DND-41 (cell line): ENCODE data around the gene VPS37B.

Experiments
- ATAC-seq: fragments of 200-7000 bp; cut with Tn5 transposase; 3 replicates; pipeline ENCODE4 v1.9.1; 2021; ENCODE audit warnings: low read depth; ENCODE audit not compliant: insufficient read depth
- DNase-seq: peaks from one replicate; pipeline ENCODE4 v3.0.0-alpha.2; 2020
- H2AFZ ChIP-seq: 2 replicates; pipeline ENCODE4 v1.6.0; 2012; ENCODE audit warnings: low read depth, low read length
- H3K27ac ChIP-seq: 2 replicates; pipeline ENCODE4 v1.5.1; 2012; ENCODE audit warnings: low read length, inconsistent platforms
- H3K27me3 ChIP-seq: fragments of 200-600 bp; sonication (generic); 2 replicates; pipeline ENCODE4 v1.6.0; 2012; ENCODE audit warnings: low read length, mild to moderate bottlenecking, inconsistent platforms; ENCODE audit not compliant: insufficient read depth, poor library complexity
- H3K36me3 ChIP-seq: 2 replicates; pipeline ENCODE4 v1.5.1; 2012; ENCODE audit warnings: low read length, inconsistent platforms; ENCODE audit not compliant: insufficient read depth
- H3K4me1 ChIP-seq: 2 replicates; pipeline ENCODE4 v1.5.1; 2012; ENCODE audit warnings: mild to moderate bottlenecking, low read length; ENCODE audit not compliant: insufficient read depth
- H3K4me2 ChIP-seq: 2 replicates; pipeline ENCODE4 v1.6.0; 2012; ENCODE audit warnings: mild to moderate bottlenecking, moderate library complexity, low read length, inconsistent platforms; ENCODE audit not compliant: insufficient read depth
- H3K4me3 ChIP-seq, 2 experiments: fragments of 200-600 bp in 1 of 2; shearing (Covaris generic) in 1 of 2; 2 replicates each; pipeline ENCODE4 v1.5.1; 2012 to 2016; ENCODE audit warnings: inconsistent platforms in 2 of 2, low read length in 2 of 2, mild to moderate bottlenecking in 2 of 2, low read depth in 1 of 2, moderate library complexity in 1 of 2
- H3K79me2 ChIP-seq: 2 replicates; pipeline ENCODE4 v1.6.0; 2012; ENCODE audit warnings: low read length, inconsistent platforms; ENCODE audit not compliant: insufficient read depth
- H3K9ac ChIP-seq: 2 replicates; pipeline ENCODE4 v1.6.0; 2012; ENCODE audit warnings: low read depth, mild to moderate bottlenecking, inconsistent platforms, low read length, moderate library complexity
- H3K9me3 ChIP-seq: 2 replicates; pipeline ENCODE4 v1.5.1; 2012; ENCODE audit warnings: low read length, moderate library complexity, mild to moderate bottlenecking, inconsistent platforms; ENCODE audit not compliant: insufficient read depth, severe bottlenecking
- H4K20me1 ChIP-seq: 2 replicates; pipeline ENCODE4 v1.6.0; 2012; ENCODE audit warnings: low read length; ENCODE audit not compliant: insufficient read depth
- EZH2 ChIP-seq: IDR thresholded peaks from 3 replicates; pipeline ENCODE4 v1.6.1; 2012; ENCODE audit warnings: borderline replicate concordance, low read depth, mild to moderate bottlenecking, moderate library complexity, low read length, inconsistent platforms; ENCODE audit not compliant: severe bottlenecking
- TF ChIP-seq, protein P1 (sequence below): IDR thresholded peaks from 2 replicates; pipeline ENCODE4 v1.5.1; 2012; ENCODE audit warnings: borderline replicate concordance, low read length, moderate library complexity, mild to moderate bottlenecking; ENCODE audit not compliant: poor library complexity, severe bottlenecking; ENCODE audit errors: extremely low read depth

The VPS37B gene

DNA sequence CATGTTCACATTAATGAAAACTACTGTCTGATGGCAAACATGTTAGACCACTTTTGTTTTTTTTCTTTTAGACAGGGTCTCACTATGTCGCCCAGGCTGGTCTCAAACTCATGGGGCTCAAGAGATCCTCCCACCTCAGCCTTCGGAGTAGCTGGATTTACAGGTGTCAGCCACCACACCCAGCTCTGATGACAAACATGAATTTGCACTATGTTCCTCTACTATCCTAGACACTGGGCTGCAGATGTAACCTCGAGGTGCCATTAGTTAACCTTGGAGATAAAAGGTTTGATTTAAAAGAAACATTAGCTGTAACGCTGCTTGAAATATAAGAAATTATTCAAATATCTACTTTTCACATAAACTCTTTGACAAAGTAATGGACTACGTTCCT, 8.1 kb downstream of the VPS37B start:
- Histone ChIP-seq H3K36me3 (no peaks in the 10 kb centered on the region), H3K4me2 (peak overlapping the region; percentile 64), H3K4me3 (0 out of 4 replicates have a peak overlapping the region, but pooled peaks of 1 of the 2 experiments have one; percentile 9), H3K9me3 (no peaks in the 10 kb centered on the region), H3K27ac (peak overlapping the region; percentile 74), H3K4me1 (peaks cover 82% of the 10 kb centered on the region), H3K9ac (peak overlapping the region; percentile 39), H3K79me2 (peaks cover 84% of the 10 kb centered on the region), H3K27me3 (no peaks in the 10 kb centered on the region), H4K20me1 (peaks cover 40% of the 10 kb centered on the region), H2AFZ (no peak overlapping the region)
- peak; percentile 36; the same call in 2 of the 3 replicates for ATAC-seq
- no peak for DNase-seq
- TF ChIP-seq, protein P1, sequence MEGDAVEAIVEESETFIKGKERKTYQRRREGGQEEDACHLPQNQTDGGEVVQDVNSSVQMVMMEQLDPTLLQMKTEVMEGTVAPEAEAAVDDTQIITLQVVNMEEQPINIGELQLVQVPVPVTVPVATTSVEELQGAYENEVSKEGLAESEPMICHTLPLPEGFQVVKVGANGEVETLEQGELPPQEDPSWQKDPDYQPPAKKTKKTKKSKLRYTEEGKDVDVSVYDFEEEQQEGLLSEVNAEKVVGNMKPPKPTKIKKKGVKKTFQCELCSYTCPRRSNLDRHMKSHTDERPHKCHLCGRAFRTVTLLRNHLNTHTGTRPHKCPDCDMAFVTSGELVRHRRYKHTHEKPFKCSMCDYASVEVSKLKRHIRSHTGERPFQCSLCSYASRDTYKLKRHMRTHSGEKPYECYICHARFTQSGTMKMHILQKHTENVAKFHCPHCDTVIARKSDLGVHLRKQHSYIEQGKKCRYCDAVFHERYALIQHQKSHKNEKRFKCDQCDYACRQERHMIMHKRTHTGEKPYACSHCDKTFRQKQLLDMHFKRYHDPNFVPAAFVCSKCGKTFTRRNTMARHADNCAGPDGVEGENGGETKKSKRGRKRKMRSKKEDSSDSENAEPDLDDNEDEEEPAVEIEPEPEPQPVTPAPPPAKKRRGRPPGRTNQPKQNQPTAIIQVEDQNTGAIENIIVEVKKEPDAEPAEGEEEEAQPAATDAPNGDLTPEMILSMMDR = no peak
- TF ChIP-seq EZH2 = no peak

DNA sequence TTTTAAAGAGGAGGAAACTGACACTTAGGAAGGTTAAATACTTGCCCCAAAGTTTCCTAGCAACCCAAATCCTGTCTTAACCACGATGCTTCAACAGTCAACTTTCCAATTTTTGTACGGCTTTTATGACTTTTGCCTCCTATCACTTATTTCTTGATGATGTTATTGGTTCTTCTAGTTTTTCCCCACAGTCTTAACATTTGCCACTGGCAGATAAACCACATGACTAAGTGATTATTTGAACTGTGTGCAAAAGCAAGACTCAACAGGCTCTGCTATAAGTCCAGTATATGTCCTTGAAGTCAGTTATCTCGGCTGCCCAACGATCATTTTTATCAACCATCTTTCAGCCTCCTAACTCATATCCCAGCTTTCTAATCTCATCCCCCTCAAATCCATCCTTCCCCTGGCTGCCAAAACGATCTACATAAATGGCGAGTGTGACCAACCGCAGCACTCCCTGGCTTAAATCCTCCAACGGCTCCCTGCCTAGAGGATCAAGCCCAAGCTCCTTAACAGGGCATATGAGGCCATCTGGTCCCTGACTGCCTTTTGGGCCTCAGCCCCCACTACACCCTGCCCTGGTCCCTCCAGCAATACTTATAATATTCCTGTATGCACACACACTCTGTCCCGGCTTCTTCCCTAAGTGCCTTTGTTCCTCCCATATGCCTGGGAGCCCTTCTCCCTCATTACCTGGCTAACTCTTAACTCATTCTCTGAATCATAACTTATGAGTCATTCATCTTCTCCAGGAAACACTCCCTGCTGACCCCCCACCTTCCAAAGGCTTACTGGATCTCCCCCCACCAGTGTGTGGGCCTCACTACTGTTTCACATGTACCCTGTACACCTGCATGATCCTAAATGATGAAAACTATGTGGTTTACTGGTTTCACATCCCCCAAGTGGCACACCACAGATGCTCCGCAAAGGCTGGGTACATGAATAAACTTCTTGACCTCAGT, 8.8 kb downstream of the VPS37B start:
- peaks cover 84% of the 10 kb centered on the region for H3K79me2 ChIP-seq
- no peak overlapping the region for H2AFZ ChIP-seq
- DNase-seq = peak; percentile 78
- H3K4me3 ChIP-seq = no peak overlapping the region
- peaks cover 77% of the 10 kb centered on the region for H3K4me1 ChIP-seq
- peaks cover 43% of the 10 kb centered on the region for H4K20me1 ChIP-seq
- H3K27ac ChIP-seq = peak overlapping the region; percentile 74
- H3K36me3 ChIP-seq = no peaks in the 10 kb centered on the region
- H3K27me3 ChIP-seq = no peaks in the 10 kb centered on the region
- H3K9ac ChIP-seq = peak overlapping the region; percentile 39; the same call in 1 of the 2 replicates
- peak overlapping the region; percentile 64 for H3K4me2 ChIP-seq
- ATAC-seq = peak; percentile 79
- H3K9me3 ChIP-seq = no peaks in the 10 kb centered on the region
- TF ChIP-seq, protein P1 = no peak
- TF ChIP-seq EZH2 = no peak

DNA sequence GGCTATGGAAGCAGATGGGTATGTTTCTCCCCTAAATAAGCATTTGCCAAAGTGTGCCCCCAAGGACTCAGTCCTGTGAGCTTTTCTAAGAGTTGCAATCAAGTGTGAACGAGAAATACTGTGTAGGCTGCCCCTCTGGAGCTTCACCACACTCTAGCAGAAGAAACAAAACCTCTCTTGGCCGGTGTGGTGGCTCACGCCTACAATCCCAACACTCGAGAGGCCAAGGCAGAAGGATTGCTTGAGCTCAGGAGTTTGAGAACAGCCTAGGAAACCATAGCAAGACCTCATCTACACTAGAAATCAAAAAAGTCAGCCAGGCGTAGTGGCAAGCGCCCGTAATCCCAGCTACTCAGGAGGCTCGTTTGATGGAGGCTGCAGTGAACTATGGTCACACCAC, 9.8 kb downstream of the VPS37B start:
- ATAC-seq (no peak), DNase-seq (no peak)
- Histone ChIP-seq H4K20me1 (peaks cover 42% of the 10 kb centered on the region), H3K4me1 (peaks cover 68% of the 10 kb centered on the region), H3K9ac (no peak overlapping the region), H3K4me3 (no peak overlapping the region), H3K27ac (peak overlapping the region; percentile 74), H3K4me2 (no peak overlapping the region), H3K36me3 (no peaks in the 10 kb centered on the region), H3K9me3 (no peaks in the 10 kb centered on the region), H2AFZ (no peak overlapping the region), H3K27me3 (no peaks in the 10 kb centered on the region), H3K79me2 (peaks cover 84% of the 10 kb centered on the region)
- no peak for TF ChIP-seq EZH2
- TF ChIP-seq, protein P1 = no peak
